ENCODE results near the gene SYCP2L.
"Not testable (repeated sequence)": the region's sequence is repeated elsewhere in the genome, so short reads cannot be mapped to it uniquely, and the experiment has no call there.

SYCP2L gene

DNA sequence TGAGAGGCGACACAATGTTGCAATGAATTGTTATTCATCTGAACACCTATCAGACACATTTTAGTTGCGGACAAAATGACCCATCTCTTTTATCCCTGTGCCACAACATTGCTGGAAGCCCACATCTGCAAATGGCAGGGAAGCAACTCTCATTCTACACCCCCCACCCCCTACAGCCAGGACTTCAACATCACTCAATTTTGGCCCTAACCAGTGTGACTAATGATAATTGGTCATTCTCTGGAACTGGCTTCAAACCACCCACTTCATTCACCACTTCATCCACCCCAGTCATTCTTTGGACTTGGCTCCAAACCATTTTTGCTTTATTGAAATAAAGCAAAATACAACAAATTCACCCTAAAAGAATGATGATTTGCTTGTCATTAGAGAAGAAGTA lies 6.5 kb upstream of the SYCP2L start:
- no peak for DNase-seq (ENCODE audit: low read depth)

- not testable (repeated sequence) for DNase-seq (ENCODE audit: low read depth)
Observed at GRCh38 chr6:10882253-10882630, 4.6 kb upstream of the SYCP2L start.

GRCh38 chr6:10882657-10883171 lies 4.1 kb upstream of the SYCP2L start:
- no peak for DNase-seq (ENCODE audit: low read depth)

GRCh38 chr6:10883312-10884244 lies 3.3 kb upstream of the SYCP2L start:
- no peak for DNase-seq (ENCODE audit: low read depth)

DNA sequence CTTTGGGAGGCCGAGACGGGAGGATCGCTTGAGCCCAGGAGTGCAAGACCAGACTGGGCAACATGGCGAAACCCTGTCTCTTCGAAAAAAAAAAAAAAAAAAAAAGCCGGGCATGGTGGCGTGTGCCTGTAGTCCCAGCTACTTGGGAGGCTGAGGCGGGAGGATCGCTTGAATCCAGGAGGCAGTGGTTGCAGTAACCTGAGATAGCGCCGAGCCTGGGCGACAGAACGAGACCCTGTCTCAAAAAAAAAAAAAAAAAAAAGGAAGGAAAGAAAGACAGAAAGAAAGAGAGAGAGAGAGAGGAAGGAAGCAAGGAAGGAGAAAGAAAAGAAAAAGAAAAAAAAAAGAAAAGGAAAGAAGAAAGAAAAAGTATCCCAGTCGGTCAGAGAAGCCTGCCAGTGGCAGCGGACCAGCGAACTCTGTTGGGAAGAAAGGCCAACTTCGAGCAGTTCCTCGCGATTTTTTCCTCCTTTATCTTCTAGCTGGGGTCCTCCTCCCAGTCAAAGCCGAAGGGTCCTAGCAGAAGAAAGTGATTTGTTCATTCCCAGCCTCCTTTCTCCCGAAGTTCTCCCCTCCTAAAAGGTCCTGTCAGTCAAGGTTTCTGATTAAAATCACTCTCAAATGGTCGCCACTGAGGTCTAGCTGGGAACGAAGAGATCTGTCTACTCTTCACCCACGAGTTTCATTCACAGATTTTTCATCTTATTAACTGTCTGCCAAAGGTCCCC lies 2.4 kb upstream of the SYCP2L start:
- DNase-seq (ENCODE audit: low read depth): no peak

DNA sequence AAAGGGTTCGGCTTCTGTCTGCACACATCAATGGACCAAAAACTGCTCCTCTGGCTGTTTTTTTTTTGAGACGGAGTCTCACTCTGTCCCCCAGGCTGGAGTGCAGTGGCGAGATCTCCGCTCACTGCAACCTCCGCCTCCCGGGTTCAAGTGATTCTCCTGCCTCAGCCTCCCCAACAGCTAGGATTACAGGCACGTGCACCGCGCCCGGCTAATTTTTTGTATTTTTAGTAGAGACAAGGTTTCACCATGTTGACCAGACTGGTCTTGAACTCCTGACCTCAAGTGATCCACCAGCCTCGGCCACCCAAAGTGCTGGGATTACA lies 524 bp upstream of the SYCP2L start:
- not testable (repeated sequence) for DNase-seq (ENCODE audit: low read depth)

- no peak for DNase-seq (ENCODE audit: low read depth)
Observed at GRCh38 chr6:10890151-10890550, 3.3 kb downstream of the SYCP2L start.

DNA sequence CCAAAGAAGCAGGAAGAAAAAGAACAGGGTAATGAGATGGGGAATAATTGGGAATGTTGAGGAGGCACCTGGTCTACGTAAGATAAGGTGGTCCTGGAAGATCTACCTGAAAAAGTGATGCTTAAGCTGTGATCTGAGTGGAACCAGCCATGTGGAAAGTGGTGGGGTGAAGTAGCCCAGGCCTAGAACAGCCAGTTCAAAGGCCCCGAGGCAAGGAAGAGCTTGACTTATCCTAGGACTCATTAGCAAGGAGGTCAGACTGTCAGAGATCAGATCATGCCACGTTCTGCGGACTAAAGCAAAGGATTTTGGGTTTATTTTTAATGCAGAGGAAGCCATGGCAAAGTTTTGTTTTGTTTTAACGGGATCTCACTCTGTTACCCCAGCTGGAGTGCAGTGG lies 5.1 kb downstream of the SYCP2L start:
- no peak for DNase-seq (ENCODE audit: low read depth)

DNA sequence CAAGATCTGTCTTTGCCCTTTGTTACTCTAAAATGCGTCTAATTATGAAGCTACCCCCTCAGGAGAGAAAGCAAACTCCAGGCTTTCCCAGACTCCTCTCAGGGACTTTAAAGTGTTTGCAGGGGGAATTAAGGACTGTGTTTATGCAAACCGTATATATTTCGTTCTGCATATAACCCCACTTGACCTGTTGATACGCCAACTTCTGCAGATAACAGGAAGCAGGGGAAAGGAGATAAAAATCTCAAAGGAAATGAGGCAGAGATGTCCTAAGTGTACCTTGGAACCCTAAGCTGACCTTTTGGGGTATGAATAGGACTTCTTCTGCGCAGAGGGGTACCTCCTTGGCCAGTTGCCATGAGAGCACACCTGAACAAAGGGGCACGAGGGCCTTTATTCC lies 8.1 kb downstream of the SYCP2L start:
- DNase-seq (ENCODE audit: low read depth): no peak

- DNase-seq (ENCODE audit: low read depth): no peak
Observed at GRCh38 chr6:10896691-10897090, 9.8 kb downstream of the SYCP2L start.

DNA sequence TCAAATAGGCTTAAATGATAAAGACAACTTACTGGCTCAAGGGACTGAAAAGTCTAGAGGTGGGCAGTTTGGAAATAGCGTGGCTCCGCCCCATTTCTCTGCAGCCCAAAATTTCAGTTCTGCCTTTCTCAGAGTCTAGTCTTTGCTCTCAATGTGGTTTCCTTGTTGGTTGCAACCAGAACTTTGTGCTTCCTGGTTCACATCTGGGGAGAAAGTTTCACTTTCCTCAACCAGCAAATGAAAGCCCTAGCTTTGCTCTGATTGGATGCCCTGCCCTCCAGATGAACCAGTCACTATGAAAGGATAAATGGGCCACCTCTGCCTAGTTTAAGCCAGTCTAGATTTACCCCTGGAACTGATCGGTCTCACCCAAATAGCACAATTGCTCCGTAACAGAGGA lies 14.9 kb downstream of the SYCP2L start:
- DNase-seq (ENCODE audit: low read depth): no peak

DNA sequence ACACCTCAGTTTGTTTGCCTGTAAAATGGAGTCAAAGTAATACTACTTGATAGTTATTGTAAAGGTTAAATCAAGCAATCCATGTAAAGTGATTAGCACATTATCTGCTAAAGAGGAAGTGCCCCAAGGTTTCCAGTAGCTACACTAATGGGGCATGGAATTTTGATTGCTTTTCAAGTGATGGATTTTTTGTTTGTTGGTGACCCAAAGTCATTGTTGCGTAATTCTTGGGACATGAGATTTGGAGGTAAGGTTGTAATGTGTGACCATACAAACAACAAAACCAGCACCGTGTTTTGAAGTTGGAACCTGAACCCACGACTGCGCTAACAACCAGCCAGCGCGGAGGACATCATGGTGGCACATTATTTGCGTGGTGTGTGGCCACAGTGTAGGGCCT lies 17.2 kb downstream of the SYCP2L start:
- no peak for DNase-seq (ENCODE audit: low read depth)

GRCh38 chr6:10908228-10908627 lies 21.4 kb downstream of the SYCP2L start:
- DNase-seq (ENCODE audit: low read depth): no peak

DNA sequence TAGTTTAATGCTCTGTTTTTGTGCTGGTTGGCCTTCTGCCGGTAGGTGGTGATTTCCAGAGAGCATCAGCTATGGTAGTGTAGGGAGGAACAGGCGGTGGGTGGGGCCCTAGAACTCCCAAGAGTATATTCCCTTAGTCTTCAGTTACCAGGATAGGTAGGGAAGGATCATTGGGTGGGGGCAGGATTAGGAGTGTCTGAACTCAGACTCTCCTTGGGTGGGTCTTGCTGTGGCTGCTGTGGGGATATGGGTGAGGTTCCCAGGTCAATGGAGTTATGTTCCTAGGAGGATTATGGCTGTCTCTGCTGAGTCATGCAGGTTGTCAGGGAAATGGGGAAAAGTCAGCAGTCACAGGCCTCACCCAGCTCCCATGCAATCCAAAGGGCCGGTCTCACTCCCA lies 32.7 kb downstream of the SYCP2L start:
- DNase-seq (ENCODE audit: low read depth): not testable (repeated sequence)

- DNase-seq (ENCODE audit: low read depth): no peak
Observed at GRCh38 chr6:10933126-10933525, 46.3 kb downstream of the SYCP2L start.

DNA sequence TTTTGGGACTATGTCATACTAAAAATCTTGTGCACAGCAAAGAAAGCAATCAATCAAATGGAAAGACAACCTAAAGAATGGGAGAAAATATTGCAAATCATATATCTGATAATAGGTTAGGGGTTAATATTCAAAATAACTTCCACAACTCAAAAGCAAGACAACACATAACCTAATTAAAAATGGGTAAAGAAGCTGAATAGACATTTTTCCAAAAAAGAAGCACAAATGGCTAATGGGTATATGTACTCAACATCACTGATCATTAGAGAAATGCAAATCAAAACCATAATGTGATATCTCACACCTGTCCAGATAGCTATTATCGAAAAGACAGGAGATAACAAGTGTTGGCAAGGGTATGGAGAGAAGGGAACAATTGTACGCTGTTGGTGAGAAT lies 53.0 kb downstream of the SYCP2L start:
- DNase-seq (ENCODE audit: low read depth): no peak

DNA sequence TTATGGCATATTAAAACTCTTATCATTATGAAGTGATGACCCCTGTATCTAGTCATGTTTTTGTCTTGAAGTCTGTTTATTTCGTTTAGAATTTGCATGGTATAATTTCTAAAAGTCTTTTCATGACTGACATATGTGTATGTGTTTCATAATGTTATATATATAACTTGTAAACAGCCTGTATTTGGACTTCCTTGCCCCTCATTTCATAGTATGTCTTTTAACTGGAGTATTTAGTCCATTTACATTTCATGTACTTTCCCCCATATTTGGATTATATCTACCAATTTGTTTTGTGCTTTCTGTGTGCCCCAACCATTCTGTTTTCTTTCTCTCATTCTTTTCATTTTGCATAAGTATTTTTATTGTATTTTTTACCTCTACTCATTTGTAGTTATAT lies 59.0 kb downstream of the SYCP2L start:
- DNase-seq (ENCODE audit: low read depth): no peak

DNA sequence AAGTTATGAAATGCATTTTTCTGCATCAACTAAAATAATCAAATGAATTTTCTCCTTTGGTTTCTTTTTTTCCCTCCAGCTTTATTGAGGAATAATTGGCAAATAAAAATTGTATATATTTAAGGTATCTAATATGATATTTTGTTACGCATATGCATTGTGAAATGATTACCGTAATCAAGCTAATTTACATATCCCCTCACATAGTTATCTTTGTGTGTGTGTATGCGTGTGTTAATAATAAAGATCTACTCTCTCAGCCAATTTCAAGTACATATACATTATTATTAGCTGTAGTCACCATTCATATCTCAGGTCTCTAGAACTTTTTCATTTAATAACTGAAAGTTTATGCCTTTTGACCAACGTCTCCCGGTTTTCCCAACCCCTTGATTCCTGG lies 61.1 kb downstream of the SYCP2L start:
- no peak for DNase-seq (ENCODE audit: low read depth)

DNA sequence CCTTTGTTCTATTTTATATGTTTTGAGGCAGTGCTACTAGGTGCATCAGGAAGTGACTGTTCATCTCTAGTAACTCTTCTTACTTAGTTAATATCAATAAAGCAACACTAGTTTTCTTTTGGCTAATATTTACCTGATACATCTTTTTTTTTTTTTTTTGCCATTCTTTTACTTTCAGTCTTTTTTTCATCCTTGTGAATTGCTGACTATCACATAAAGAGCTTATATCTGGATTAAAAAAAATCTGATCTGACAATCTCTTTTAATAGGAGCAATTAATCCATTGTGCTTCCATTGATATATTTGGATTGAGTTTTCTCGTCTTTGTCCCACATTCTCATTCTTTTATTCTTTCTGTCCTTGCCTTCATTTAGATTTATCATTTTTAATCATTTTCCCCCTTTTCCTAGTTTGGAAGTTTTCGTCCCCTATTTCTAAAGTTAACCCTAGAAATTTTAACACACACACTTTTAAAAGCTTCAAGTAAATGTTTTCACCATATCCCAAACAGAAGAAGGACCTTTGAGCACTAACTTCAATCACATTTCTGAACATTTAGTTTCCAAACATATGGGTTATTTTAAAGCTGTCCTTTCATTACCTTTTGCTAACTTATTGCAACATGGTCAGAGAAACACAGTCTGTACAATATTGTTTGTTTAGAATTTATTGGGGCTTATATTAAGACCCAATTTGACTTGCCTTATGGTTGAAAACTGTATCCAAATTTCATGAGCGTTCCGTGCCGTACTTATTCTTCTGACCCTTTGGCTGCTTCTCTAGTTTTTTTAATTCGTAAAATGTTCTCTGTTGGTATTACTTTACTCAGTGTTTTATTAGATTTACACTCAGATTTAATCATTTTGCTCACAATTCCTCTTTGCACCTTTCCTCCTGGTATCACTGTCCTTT lies 63.0 kb downstream of the SYCP2L start:
- DNase-seq (ENCODE audit: low read depth): no peak

DNA sequence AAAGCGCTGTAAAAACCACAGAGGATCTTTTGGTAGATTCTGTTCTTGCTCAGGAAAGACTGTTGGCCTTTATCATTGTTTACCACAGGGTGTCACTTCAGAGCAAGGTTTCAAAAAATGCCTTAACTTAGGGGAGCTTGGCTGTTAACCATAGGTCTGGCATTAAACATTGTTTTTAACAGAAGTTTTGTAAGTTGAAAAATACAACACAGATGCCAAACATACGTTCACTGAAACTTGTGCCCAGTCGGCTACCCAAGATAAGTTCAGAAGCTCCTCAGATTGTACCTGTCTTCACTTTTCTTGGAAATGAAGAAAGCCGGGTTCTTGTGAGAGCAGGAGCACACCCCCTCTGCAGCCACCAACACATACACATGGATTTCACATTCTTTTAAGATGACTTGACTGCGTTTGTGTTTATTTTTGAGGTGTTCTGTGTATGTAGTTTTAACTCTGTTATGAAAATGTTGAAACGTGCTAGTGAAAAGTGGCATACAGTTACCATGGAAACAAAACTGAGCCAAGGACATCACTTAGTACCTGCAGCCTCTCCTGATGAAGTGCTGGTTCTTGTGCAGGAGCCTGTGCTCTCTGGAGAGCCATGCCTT lies 64.9 kb downstream of the SYCP2L start:
- DNase-seq (ENCODE audit: low read depth): peak; percentile 61

DNA sequence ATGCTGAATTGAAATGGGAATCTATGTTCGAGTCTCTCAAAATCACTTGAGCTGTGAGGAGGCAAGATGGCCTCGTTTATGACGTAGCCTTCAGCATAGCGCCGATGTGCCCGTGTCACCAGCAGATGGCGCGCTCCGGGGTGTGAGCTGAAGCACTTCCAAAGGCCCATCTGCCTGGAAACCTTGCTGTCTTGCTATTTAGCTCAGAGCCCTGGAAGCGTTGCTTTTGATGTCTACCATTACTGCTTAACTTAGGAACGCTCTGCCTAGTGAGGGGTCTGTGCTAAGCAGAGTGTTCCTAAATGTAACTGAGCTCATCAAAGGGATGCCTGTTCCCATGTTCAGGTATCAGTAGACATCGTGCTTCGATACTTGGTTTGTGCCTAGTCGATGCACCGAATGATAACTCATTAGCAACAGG lies 67.7 kb downstream of the SYCP2L start:
- DNase-seq (ENCODE audit: low read depth): peak; percentile 41

DNA sequence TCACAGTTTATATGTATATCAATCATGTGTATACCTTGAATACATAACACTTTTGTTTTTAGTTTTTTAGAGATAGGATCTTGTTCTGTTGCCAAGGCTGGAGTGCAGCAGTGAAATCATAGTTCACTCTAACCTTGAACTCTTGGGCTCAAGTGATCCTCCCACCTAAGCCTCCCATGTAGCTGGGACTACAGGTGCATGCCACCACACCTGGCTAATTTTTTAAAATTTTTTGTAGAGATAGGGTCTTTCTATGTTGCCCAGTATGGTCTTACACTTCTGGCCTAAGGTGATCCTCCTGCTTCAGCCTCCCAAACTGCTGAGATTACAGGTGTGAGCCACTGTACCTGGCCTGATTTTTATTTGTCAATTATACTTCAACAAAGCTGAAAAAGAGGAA lies 69.9 kb downstream of the SYCP2L start:
- no peak for DNase-seq (ENCODE audit: low read depth)

Data from non-pigmented ciliary epithelial cell (primary cell).